LHCN-M2 (cell line): Measurements from ENCODE around the gene PATJ. TPM values are rescaled to one million over a fixed set of nuclear protein-coding genes. Genes with fewer than 3 reads are reported as not detected.

Experiments used
- DNase-seq: peaks from one replicate; pipeline ENCODE4 v3.0.0-alpha.2; 2012; ENCODE audit warnings: low read depth
- total RNA-seq: library from RNA; depleted of rRNA; stranded (reverse); fragments of >200 nt; gene quantifications from 2 replicates; pipeline ENCODE4 v1.2.3, GENCODE V29; 2014

The PATJ gene
- total RNA-seq, 1 experiment from 2014 or later, result 1.6 TPM

GRCh38 chr1:61980561-61980960, 238.3 kb downstream of the PATJ start:
- DNase-seq, result peak; percentile 26

GRCh38 chr1:61981870-61982660, 239.8 kb downstream of the PATJ start:
- no peak for DNase-seq

GRCh38 chr1:61983236-61983635, 241.0 kb downstream of the PATJ start:
- no peak for DNase-seq

- DNase-seq, result no peak
Measured at GRCh38 chr1:61992257-61992656, 250.0 kb downstream of the PATJ start.

GRCh38 chr1:61993331-61993961, 251.2 kb downstream of the PATJ start:
- no peak for DNase-seq

- DNase-seq, result no peak
Measured at GRCh38 chr1:61995641-61996040, 253.4 kb downstream of the PATJ start.

- no peak for DNase-seq
Measured at GRCh38 chr1:61997123-61997522, 254.8 kb downstream of the PATJ start.

- DNase-seq, result no peak
Measured at GRCh38 chr1:62003777-62004176, 261.5 kb downstream of the PATJ start.

GRCh38 chr1:62006690-62007089, 264.4 kb downstream of the PATJ start:
- DNase-seq, result no peak

GRCh38 chr1:62011006-62011405, 268.7 kb downstream of the PATJ start:
- DNase-seq, result no peak

GRCh38 chr1:62012095-62012494, 269.8 kb downstream of the PATJ start:
- DNase-seq, result no peak

- DNase-seq, result no peak
Measured at GRCh38 chr1:62012836-62013235, 270.6 kb downstream of the PATJ start.

- DNase-seq, result no peak
Measured at GRCh38 chr1:62013264-62013663, 271.0 kb downstream of the PATJ start.

- DNase-seq, result no peak
Measured at GRCh38 chr1:62022382-62022983, 280.2 kb downstream of the PATJ start.

- DNase-seq, result no peak
Measured at GRCh38 chr1:62024690-62025089, 282.4 kb downstream of the PATJ start.

- DNase-seq, result no peak
Measured at GRCh38 chr1:62025154-62025553, 282.9 kb downstream of the PATJ start.

GRCh38 chr1:62025892-62026291, 283.6 kb downstream of the PATJ start:
- no peak for DNase-seq

- DNase-seq, result no peak
Measured at GRCh38 chr1:62029704-62030103, 287.4 kb downstream of the PATJ start.

GRCh38 chr1:62034790-62035189, 292.5 kb downstream of the PATJ start:
- no peak for DNase-seq

GRCh38 chr1:62037274-62037673, 295.0 kb downstream of the PATJ start:
- no peak for DNase-seq

- peak; percentile 1 for DNase-seq
Measured at GRCh38 chr1:62038594-62039284, 296.5 kb downstream of the PATJ start.

- no peak for DNase-seq
Measured at GRCh38 chr1:62040450-62040849, 298.2 kb downstream of the PATJ start.
